ENCODE results near the gene EMC9.
"Not testable (repeated sequence)": the region's sequence is repeated elsewhere in the genome, so short reads cannot be mapped to it uniquely, and the experiment has no call there.

The EMC9 gene

GRCh38 chr14:24110060-24110459 is 31.3 kb downstream of the EMC9 start:
- Histone ChIP-seq H3K27ac (ENCODE audit: low read depth, low read length) (no peak overlapping the region), H2AFZ (ENCODE audit: insufficient read depth, low read length, poor library complexity) (no peak overlapping the region), H3K14ac (ENCODE audit: low read length) (no peak overlapping the region), H3K9ac (ENCODE audit: low read length) (no peak overlapping the region), H2AK5ac (ENCODE audit: low read length) (no peak overlapping the region), H3K4me3 (ENCODE audit: low read depth, low read length) (no peak overlapping the region), H3K36me3 (ENCODE audit: control insufficient read depth in 1 of 2, insufficient read depth in 2 of 2, low read length in 2 of 2) (no peaks in the 10 kb centered on the region), H3K23ac (ENCODE audit: low read length) (no peak overlapping the region), H2BK12ac (ENCODE audit: low read length) (no peak overlapping the region), H4K12ac (ENCODE audit: low read depth, low read length) (no peak overlapping the region), H3K4me1 (ENCODE audit: control insufficient read depth in 1 of 2, insufficient read depth in 2 of 2, low read length in 2 of 2) (no peaks in the 10 kb centered on the region), H3K27me3 (ENCODE audit: insufficient read depth, low read length) (no peaks in the 10 kb centered on the region), H4K91ac (ENCODE audit: low read depth, low read length) (no peak overlapping the region), H4K8ac (ENCODE audit: low read depth, low read length) (no peak overlapping the region), H3K4me2 (ENCODE audit: low read length) (no peak overlapping the region), H2BK120ac (ENCODE audit: insufficient read depth, low read length, poor library complexity) (no peak overlapping the region), H3K18ac (ENCODE audit: low read length) (no peak overlapping the region), H2BK5ac (ENCODE audit: low read depth, low read length, poor library complexity) (no peak overlapping the region), H3K79me2 (ENCODE audit: control insufficient read depth, insufficient read depth, low read length, poor library complexity) (peaks cover 7% of the 10 kb centered on the region), H3K4ac (ENCODE audit: low read depth, low read length) (no peak overlapping the region), H3K79me1 (ENCODE audit: low read length) (peaks cover 10% of the 10 kb centered on the region), H3K9me3 (ENCODE audit: insufficient read depth, low read depth, low read length) (no peaks in the 10 kb centered on the region)
- WGBS (ENCODE audit: extremely low coverage, insufficient coverage, insufficient read length), result no CpG with 5 or more reads among the region's 9 CpGs
- no peak for DNase-seq

- Histone ChIP-seq H2AFZ (ENCODE audit: insufficient read depth, low read length, poor library complexity) (no peak overlapping the region), H2BK120ac (ENCODE audit: insufficient read depth, low read length, poor library complexity) (no peak overlapping the region), H3K27ac (ENCODE audit: low read depth, low read length) (no peak overlapping the region)
Measured at GRCh38 chr14:24108336-24108874, 33.0 kb downstream of the EMC9 start.

GRCh38 chr14:24106672-24107271 is 34.6 kb downstream of the EMC9 start:
- WGBS (ENCODE audit: extremely low coverage, insufficient coverage, insufficient read length), result no CpG with 5 or more reads among the region's 4 CpGs
- no peaks in the 10 kb centered on the region for H3K4me1 ChIP-seq (ENCODE audit: control insufficient read depth in 1 of 2, insufficient read depth in 2 of 2, low read length in 2 of 2)
- H4K12ac ChIP-seq (ENCODE audit: low read depth, low read length), result no peak overlapping the region

More at GRCh38 chr14:24108336-24108874, 33.0 kb downstream of the EMC9 start:
- no peak overlapping the region for H3K4me2 ChIP-seq (ENCODE audit: low read length)
- H3K79me1 ChIP-seq (ENCODE audit: low read length), result no peaks in the 10 kb centered on the region
- no peak overlapping the region for H4K91ac ChIP-seq (ENCODE audit: low read depth, low read length)
- H3K4me1 ChIP-seq (ENCODE audit: control insufficient read depth in 1 of 2, insufficient read depth in 2 of 2, low read length in 2 of 2), result no peaks in the 10 kb centered on the region
- H2AK5ac ChIP-seq (ENCODE audit: low read length), result no peak overlapping the region
- H3K9me3 ChIP-seq (ENCODE audit: insufficient read depth, low read depth, low read length), result peaks cover 4% of the 10 kb centered on the region
- H3K18ac ChIP-seq (ENCODE audit: low read length), result no peak overlapping the region
- no peak for DNase-seq
- H3K36me3 ChIP-seq (ENCODE audit: control insufficient read depth in 1 of 2, insufficient read depth in 2 of 2, low read length in 2 of 2), result peaks cover 4% of the 10 kb centered on the region in 2 experiments
- no peak overlapping the region for H3K23ac ChIP-seq (ENCODE audit: low read length)
- H3K14ac ChIP-seq (ENCODE audit: low read length), result no peak overlapping the region
- no peaks in the 10 kb centered on the region for H3K27me3 ChIP-seq (ENCODE audit: insufficient read depth, low read length)
- no peak overlapping the region for H4K12ac ChIP-seq (ENCODE audit: low read depth, low read length)
- no CpG with 5 or more reads among the region's 5 CpGs for WGBS (ENCODE audit: extremely low coverage, insufficient coverage, insufficient read length)
- H4K8ac ChIP-seq (ENCODE audit: low read depth, low read length), result no peak overlapping the region
- H3K79me2 ChIP-seq (ENCODE audit: control insufficient read depth, insufficient read depth, low read length, poor library complexity), result peaks cover under 1% of the 10 kb centered on the region
- H3K9ac ChIP-seq (ENCODE audit: low read length), result no peak overlapping the region
- H2BK12ac ChIP-seq (ENCODE audit: low read length), result no peak overlapping the region
- no peak overlapping the region for H3K4ac ChIP-seq (ENCODE audit: low read depth, low read length)
- H2BK5ac ChIP-seq (ENCODE audit: low read depth, low read length, poor library complexity), result no peak overlapping the region
- no peak overlapping the region for H3K4me3 ChIP-seq (ENCODE audit: low read depth, low read length)

GRCh38 chr14:24105609-24106239 is 35.7 kb downstream of the EMC9 start:
- not testable (repeated sequence) for H2BK12ac ChIP-seq (ENCODE audit: low read length); H3K79me2 ChIP-seq (ENCODE audit: control insufficient read depth, insufficient read depth, low read length, poor library complexity); H2BK5ac ChIP-seq (ENCODE audit: low read depth, low read length, poor library complexity); H3K4me2 ChIP-seq (ENCODE audit: low read length); H3K4me3 ChIP-seq (ENCODE audit: low read depth, low read length); H2BK120ac ChIP-seq (ENCODE audit: insufficient read depth, low read length, poor library complexity); H2AK5ac ChIP-seq (ENCODE audit: low read length); H3K9me3 ChIP-seq (ENCODE audit: insufficient read depth, low read depth, low read length); H3K23ac ChIP-seq (ENCODE audit: low read length); H3K27ac ChIP-seq (ENCODE audit: low read depth, low read length); H3K27me3 ChIP-seq (ENCODE audit: insufficient read depth, low read length); H3K4ac ChIP-seq (ENCODE audit: low read depth, low read length); H4K12ac ChIP-seq (ENCODE audit: low read depth, low read length); H3K9ac ChIP-seq (ENCODE audit: low read length); H3K4me1 ChIP-seq (ENCODE audit: control insufficient read depth in 1 of 2, insufficient read depth in 2 of 2, low read length in 2 of 2); DNase-seq; H4K91ac ChIP-seq (ENCODE audit: low read depth, low read length); H2AFZ ChIP-seq (ENCODE audit: insufficient read depth, low read length, poor library complexity); H4K8ac ChIP-seq (ENCODE audit: low read depth, low read length); H3K14ac ChIP-seq (ENCODE audit: low read length); H3K18ac ChIP-seq (ENCODE audit: low read length); H3K79me1 ChIP-seq (ENCODE audit: low read length)
- WGBS (ENCODE audit: extremely low coverage, insufficient coverage, insufficient read length), result no CpG with 5 or more reads among the region's 8 CpGs
- H3K36me3 ChIP-seq (ENCODE audit: control insufficient read depth in 1 of 2, insufficient read depth in 2 of 2, low read length in 2 of 2), result peaks cover 10 to 11% of the 10 kb centered on the region in 2 experiments

More at GRCh38 chr14:24106672-24107271, 34.6 kb downstream of the EMC9 start:
- H2BK120ac ChIP-seq (ENCODE audit: insufficient read depth, low read length, poor library complexity), result no peak overlapping the region
- peaks cover 7 to 11% of the 10 kb centered on the region in 2 experiments for H3K36me3 ChIP-seq (ENCODE audit: control insufficient read depth in 1 of 2, insufficient read depth in 2 of 2, low read length in 2 of 2)
- H3K4ac ChIP-seq (ENCODE audit: low read depth, low read length), result no peak overlapping the region
- H3K18ac ChIP-seq (ENCODE audit: low read length), result no peak overlapping the region
- H2AK5ac ChIP-seq (ENCODE audit: low read length), result no peak overlapping the region
- no peak overlapping the region for H2BK5ac ChIP-seq (ENCODE audit: low read depth, low read length, poor library complexity)
- H3K4me2 ChIP-seq (ENCODE audit: low read length), result no peak overlapping the region
- no peak overlapping the region for H3K23ac ChIP-seq (ENCODE audit: low read length)
- no peak overlapping the region for H3K27ac ChIP-seq (ENCODE audit: low read depth, low read length)
- no peak for DNase-seq
- H3K9ac ChIP-seq (ENCODE audit: low read length), result no peak overlapping the region
- H3K79me1 ChIP-seq (ENCODE audit: low read length), result no peaks in the 10 kb centered on the region
- H2AFZ ChIP-seq (ENCODE audit: insufficient read depth, low read length, poor library complexity), result no peak overlapping the region
- H4K91ac ChIP-seq (ENCODE audit: low read depth, low read length), result no peak overlapping the region
- peaks cover 5% of the 10 kb centered on the region for H3K9me3 ChIP-seq (ENCODE audit: insufficient read depth, low read depth, low read length)
- no peak overlapping the region for H2BK12ac ChIP-seq (ENCODE audit: low read length)
- no peaks in the 10 kb centered on the region for H3K79me2 ChIP-seq (ENCODE audit: control insufficient read depth, insufficient read depth, low read length, poor library complexity)
- H4K8ac ChIP-seq (ENCODE audit: low read depth, low read length), result no peak overlapping the region
- no peak overlapping the region for H3K14ac ChIP-seq (ENCODE audit: low read length)
- H3K4me3 ChIP-seq (ENCODE audit: low read depth, low read length), result no peak overlapping the region
- H3K27me3 ChIP-seq (ENCODE audit: insufficient read depth, low read length), result no peaks in the 10 kb centered on the region
